Activated CD4-positive, alpha-beta T cell treated with anti-CD3 and anti-CD28 coated beads, Interleukin-2, amount 10 ng/mL, durations not matched to agents 7 days and 5 days (primary cell): ENCODE results near the gene FXYD2. TPM values are rescaled to one million over a fixed set of nuclear protein-coding genes. Genes with fewer than 3 reads are reported as not detected.

Source experiments
- CTCF ChIA-PET: fragments of 350-600 bp; sonication (Branson Sonifier 250); formaldehyde crosslinking; loops from one replicate; lab custom pipeline; 2021; ENCODE audit warnings: antibody characterized with exemption; lab: Charles Lee
- POLR2A ChIA-PET: fragments of 350-600 bp; sonication (Branson Sonifier 250); formaldehyde crosslinking; loops from one replicate; lab custom pipeline; 2021; ENCODE audit warnings: antibody characterized with exemption; lab: Charles Lee
- DNase-seq: peaks from one replicate; pipeline ENCODE4 v3.0.0-alpha.2; 2020
- H3K27ac Mint-ChIP-seq: one replicate; pipeline ENCODE4 v1.8.0; 2021; ENCODE audit warnings: mild to moderate bottlenecking, moderate library complexity, mixed read lengths
- H3K27me3 Mint-ChIP-seq: one replicate; pipeline ENCODE4 v1.8.0; 2021; ENCODE audit warnings: mixed read lengths
- H3K36me3 Mint-ChIP-seq: one replicate; pipeline ENCODE4 v1.8.0; 2021; ENCODE audit warnings: low read depth, mixed read lengths
- H3K4me1 Mint-ChIP-seq: one replicate; pipeline ENCODE4 v1.8.0; 2021; ENCODE audit warnings: mixed read lengths
- H3K4me3 Mint-ChIP-seq: one replicate; pipeline ENCODE4 v1.8.0; 2021; ENCODE audit warnings: mild to moderate bottlenecking, moderate library complexity, mixed read lengths
- H3K9me3 Mint-ChIP-seq: one replicate; pipeline ENCODE4 v1.8.0; 2021; ENCODE audit warnings: mixed read lengths
- total RNA-seq, 2 experiments: library from RNA; stranded (reverse); gene quantifications; one replicate each; pipeline ENCODE4 v1.2.3, GENCODE V29; 2021

The FXYD2 gene
- total RNA-seq = 1 to 10 TPM in 1 of 2 experiments, under 1 TPM in 1; 0.97 to 1.3 TPM

DNA sequence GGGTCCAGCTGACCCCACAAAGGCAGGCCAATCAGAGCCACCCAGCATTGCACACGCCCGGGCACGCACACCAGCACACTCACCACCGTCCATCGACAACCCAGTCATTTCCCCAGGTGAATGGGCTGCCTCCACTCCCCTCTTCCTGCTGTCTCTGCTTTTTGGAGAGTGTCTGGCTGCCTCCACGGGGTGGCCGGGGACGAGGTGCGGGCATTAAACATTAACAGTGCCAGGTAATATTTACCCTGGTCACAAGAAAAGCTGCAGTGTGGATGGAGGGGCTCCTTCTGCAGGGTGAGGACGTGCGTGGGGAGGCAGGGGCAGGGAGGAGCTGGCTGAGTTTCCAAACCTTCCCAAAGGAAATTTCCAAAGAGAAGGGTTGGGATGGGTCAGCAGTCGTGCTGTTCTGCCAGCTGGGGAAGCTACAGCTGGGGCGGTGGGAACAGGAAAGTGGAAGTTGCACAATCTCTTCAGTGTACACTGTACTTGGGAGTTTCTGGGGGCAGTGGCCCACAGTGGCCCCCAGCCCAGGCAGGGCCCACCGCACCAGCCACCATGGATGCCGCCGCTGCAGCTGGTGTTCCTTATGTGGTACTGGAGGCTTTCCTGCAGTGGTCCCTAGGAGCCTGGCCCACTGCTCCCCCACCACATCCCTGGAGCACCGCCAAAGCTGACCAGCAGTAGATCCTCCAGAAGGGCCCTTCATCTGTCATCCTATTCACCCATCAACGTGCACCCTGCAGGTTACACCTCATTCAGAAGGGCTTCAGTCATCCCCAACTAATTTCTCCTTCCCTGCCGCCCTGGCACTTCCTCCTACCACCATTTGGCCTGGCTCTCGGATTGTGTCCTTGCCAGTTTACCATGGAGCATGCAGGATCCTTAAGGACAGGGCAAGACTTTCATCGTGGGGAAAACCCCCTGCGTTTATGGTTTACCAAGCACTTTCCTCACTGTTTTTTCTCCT lies at the start of gene FXYD2:
FXYD2 (minus strand) TSS at position 174 of the 967 bp plus-strand sequence; CDS start at position 108, 66 bp downstream.
- ChIA-PET CTCF (interaction anchor here (0.6 to 4.8 kb wide), 8 partner anchors 8 to 230 kb away, joined by 3 to 48 read pairs (median 14); no protein-coding TSS in a partner anchor), POLR2A (interaction anchor here (1.1 kb wide), 1 partner anchor 9 kb away, joined by 5 read pairs; no protein-coding TSS in a partner anchor)
- peaks cover 56% of the 10 kb centered on the region for H3K4me1 Mint-ChIP-seq
- no peaks in the 10 kb centered on the region for H3K27me3 Mint-ChIP-seq
- H3K4me3 Mint-ChIP-seq = no peak within 1 kb of the TSS
- no peaks in the 10 kb centered on the region for H3K9me3 Mint-ChIP-seq
- no peaks in the 10 kb centered on the region for H3K36me3 Mint-ChIP-seq
- no peak for DNase-seq
- H3K27ac Mint-ChIP-seq = peak within 1 kb of the TSS; percentile 60

DNA sequence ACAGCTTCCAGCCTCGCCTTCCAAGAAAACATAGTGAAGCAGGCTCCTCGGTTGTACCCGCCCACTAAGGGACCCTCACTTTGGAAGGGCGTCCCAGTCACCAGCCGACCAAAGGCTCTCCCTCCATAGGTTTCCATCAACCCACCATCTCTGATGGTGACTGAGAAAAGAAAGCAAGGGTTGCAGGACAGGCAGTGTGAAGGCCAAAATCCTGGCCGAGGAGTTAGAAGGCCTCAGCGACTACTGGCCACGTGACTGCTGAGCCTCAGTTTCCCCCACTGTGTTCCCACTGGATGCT lies 49.2 kb upstream of the FXYD2 start:
- ChIA-PET POLR2A (no interaction called here), CTCF (no interaction called here)
- Mint-ChIP-seq H3K27me3 (peaks cover 44% of the 10 kb centered on the region), H3K36me3 (no peaks in the 10 kb centered on the region), H3K4me3 (no peak overlapping the region), H3K9me3 (no peaks in the 10 kb centered on the region), H3K4me1 (peaks cover 40% of the 10 kb centered on the region), H3K27ac (no peak overlapping the region)
- no peak for DNase-seq

DNA sequence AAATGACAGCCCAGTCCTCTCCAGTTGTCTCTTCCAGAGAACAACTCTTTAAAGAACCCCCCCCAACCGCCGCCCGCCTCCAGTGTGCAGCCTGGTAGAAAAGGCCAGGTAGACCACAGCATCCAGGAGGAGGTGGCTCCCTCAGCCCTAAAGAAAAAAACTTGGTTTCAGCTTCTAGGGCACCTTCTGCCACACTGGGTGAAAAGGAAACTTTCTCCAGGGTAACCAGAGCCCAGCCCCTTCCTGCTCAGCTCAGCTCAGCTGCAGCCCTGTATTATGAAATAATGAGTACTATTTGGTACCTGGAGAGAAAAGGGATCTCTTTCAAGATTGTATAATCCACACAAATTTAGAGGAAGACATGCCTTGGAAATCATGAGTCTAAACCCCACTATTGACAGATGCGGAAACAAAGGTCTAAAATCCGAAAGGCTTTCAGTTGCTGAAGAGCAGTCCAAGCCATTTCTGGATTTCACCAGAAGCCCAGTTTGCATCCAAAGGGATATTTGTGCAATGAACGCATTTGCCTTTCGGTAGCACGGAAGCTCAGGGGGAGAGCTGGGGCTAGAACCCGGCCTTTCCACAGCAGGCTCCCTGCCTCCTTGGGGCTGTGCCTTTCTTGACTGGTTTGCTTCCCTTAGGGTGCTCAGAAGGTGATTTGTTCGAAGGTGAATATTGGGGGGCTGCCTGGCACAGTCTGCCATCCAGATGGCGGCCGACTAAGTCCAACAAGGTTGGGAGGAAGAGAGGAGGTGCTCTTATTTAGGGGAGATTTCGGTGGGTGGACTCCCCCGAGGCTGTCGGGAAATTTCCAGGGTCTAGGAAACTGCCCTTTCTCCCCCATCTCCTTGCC lies 48.7 kb upstream of the FXYD2 start:
- peak; percentile 41 for DNase-seq
- Mint-ChIP-seq H3K27ac (no peak overlapping the region), H3K9me3 (no peaks in the 10 kb centered on the region), H3K4me3 (peak overlapping the region; percentile 12), H3K36me3 (no peaks in the 10 kb centered on the region), H3K4me1 (peaks cover 40% of the 10 kb centered on the region), H3K27me3 (peaks cover 38% of the 10 kb centered on the region)
- CTCF ChIA-PET = interaction anchor here (1.0 kb wide), 1 partner anchor 14 kb away, joined by 5 read pairs; no protein-coding TSS in a partner anchor
- POLR2A ChIA-PET = no interaction called here

DNA sequence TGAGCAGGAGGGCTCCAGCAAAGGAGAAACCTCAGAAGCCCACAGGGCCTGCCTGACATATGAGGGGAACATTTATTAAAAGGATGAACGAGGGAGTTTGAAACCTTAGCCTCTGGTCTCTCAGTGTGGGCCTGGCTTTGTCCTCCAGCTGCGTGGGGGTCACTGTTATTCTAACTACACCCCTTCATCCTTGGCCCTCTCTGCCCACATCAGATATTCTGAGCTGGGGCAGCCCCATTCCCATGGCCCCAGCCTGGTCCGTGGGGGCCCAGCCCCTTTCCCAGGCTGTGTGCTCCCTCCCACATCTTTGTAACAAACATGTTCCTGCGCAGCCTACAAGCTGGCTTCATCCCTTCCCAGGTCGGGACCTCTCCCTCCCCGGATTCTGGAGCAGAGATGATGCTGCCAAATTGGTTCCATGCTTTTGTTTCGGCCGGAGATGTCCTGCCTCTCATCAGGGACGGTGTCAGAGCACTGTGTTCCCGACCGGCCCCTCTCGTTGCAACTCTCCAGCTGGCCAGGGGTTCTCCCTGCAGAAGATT lies 47.9 kb upstream of the FXYD2 start:
- H3K27me3 Mint-ChIP-seq = peaks cover 32% of the 10 kb centered on the region
- H3K4me1 Mint-ChIP-seq = peaks cover 40% of the 10 kb centered on the region
- DNase-seq = no peak
- H3K36me3 Mint-ChIP-seq = no peaks in the 10 kb centered on the region
- H3K4me3 Mint-ChIP-seq = no peak overlapping the region
- H3K9me3 Mint-ChIP-seq = no peaks in the 10 kb centered on the region
- no peak overlapping the region for H3K27ac Mint-ChIP-seq
- ChIA-PET CTCF (interaction anchor here (1.0 to 1.4 kb wide), 2 partner anchors 13 to 19 kb away, joined by 3 to 5 read pairs; no protein-coding TSS in a partner anchor), POLR2A (no interaction called here)

DNA sequence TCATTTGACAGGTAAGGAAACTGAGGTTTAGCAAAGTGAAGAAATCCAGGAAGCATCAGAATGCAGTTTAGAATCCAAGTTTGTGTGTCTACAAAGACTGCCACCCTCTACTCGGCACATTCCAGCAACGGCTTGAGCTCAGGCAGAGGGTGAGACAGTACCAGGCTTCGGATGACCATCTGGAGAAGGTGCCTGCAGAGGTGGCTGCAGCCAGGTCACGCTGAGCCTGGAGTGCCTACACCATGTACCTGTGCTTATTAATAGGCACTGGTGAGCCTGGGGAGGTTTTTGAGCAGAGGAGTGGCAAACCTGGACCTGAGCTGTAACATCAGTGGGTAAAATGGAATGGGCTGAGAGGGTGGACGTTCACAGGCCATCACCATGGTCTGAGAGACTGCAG lies 47.2 kb upstream of the FXYD2 start:
- H3K27ac Mint-ChIP-seq = no peak overlapping the region
- H3K4me3 Mint-ChIP-seq = no peak overlapping the region
- H3K4me1 Mint-ChIP-seq = peaks cover 38% of the 10 kb centered on the region
- ChIA-PET POLR2A (no interaction called here), CTCF (interaction anchor here (1.0 to 1.4 kb wide), 2 partner anchors 12 to 19 kb away, joined by 3 to 5 read pairs; no protein-coding TSS in a partner anchor)
- no peaks in the 10 kb centered on the region for H3K9me3 Mint-ChIP-seq
- H3K36me3 Mint-ChIP-seq = no peaks in the 10 kb centered on the region
- H3K27me3 Mint-ChIP-seq = peaks cover 28% of the 10 kb centered on the region
- DNase-seq = no peak

DNA sequence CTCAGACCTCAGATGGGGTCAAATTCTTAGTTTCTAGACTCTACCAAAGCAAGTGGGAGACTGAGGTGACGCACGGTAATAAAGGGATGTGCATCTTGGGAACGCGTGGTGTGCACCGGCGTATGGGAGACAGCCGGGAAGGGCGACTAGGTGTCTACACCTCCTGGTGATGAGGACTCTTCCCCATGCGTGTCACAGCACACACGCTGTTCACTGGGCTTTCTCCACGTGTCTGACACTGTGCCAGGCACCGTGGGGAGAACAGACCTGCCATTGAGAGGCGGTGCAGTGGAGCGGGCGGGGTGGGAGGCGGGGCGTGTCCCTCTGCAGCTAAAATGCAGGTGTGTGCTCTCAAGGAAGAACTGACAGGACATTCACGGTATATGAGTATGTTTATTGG lies 46.6 kb upstream of the FXYD2 start:
- Mint-ChIP-seq H3K27ac (no peak overlapping the region), H3K9me3 (no peaks in the 10 kb centered on the region), H3K27me3 (peaks cover 25% of the 10 kb centered on the region), H3K4me1 (peaks cover 35% of the 10 kb centered on the region), H3K36me3 (no peaks in the 10 kb centered on the region), H3K4me3 (no peak overlapping the region)
- ChIA-PET POLR2A (no interaction called here), CTCF (interaction anchor here (1.4 kb wide), 1 partner anchor 18 kb away, joined by 3 read pairs; no protein-coding TSS in a partner anchor)
- DNase-seq = no peak

DNA sequence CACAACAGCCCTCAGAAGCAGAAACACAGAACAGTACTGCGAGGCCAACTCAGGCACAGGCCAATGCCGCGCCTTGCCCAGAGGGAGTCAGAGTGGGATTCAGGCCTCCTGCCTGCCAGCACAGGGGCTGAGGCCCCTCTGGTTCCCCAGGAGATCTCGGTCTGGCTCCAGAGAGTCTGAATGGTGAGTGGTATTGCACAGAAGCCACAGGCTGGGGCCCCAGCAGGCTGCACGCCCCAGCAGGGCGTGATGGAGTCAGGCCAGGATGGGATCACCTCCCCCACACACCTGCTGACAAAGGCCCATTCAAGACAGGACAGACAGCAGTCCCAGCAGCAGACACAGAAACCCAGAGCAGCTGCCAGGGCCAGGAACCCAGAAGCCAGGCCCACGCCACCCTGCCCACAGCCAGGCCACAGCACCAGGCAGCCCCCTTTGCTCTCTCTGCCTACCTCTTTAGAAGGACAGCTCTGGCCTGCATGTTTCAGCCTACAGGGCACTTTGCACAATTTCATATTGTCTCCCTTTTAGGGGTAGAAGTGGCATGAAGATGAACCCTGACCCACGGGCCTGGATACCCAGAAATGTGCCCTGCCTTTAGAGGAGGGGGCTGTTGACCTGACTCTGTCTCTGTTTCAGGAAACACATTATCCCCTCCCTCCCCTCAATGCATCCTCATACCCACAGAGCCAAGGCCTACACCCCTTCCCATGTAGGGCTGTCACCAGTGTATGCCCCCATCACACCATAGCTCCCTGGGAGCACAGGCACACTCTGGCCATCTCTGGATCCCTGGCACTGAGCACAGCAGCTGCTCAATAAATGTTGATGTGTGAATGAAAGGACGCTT lies 45.8 kb upstream of the FXYD2 start:
- no peak overlapping the region for H3K4me3 Mint-ChIP-seq
- H3K4me1 Mint-ChIP-seq = peaks cover 28% of the 10 kb centered on the region
- H3K9me3 Mint-ChIP-seq = no peaks in the 10 kb centered on the region
- no peak overlapping the region for H3K27ac Mint-ChIP-seq
- POLR2A ChIA-PET = no interaction called here
- no peaks in the 10 kb centered on the region for H3K36me3 Mint-ChIP-seq
- H3K27me3 Mint-ChIP-seq = peaks cover 16% of the 10 kb centered on the region
- CTCF ChIA-PET = no interaction called here
- no peak for DNase-seq

DNA sequence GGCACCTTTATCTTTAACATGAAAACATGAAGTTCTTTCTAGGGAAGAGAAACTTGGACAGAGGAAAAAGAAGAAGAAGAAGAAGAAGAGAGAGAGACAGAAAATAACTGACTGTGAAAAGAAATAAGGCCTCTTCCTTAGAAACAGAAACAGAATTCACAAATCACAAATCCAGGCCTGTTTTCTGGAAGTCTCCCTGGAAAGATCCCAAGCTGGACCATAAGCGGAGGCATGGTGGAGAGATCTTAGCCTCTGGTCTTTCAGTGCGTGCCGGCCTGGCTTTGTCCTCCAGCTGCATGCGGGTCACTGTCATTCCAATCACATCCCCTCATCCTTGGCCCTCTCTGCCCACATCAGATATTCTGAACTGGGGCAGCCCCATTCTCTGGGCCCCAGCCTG lies 45.1 kb upstream of the FXYD2 start:
- CTCF ChIA-PET = no interaction called here
- Mint-ChIP-seq H3K4me3 (no peak overlapping the region), H3K4me1 (peaks cover 23% of the 10 kb centered on the region), H3K9me3 (no peaks in the 10 kb centered on the region), H3K27me3 (peaks cover 11% of the 10 kb centered on the region), H3K27ac (no peak overlapping the region), H3K36me3 (no peaks in the 10 kb centered on the region)
- DNase-seq = no peak
- POLR2A ChIA-PET = no interaction called here

DNA sequence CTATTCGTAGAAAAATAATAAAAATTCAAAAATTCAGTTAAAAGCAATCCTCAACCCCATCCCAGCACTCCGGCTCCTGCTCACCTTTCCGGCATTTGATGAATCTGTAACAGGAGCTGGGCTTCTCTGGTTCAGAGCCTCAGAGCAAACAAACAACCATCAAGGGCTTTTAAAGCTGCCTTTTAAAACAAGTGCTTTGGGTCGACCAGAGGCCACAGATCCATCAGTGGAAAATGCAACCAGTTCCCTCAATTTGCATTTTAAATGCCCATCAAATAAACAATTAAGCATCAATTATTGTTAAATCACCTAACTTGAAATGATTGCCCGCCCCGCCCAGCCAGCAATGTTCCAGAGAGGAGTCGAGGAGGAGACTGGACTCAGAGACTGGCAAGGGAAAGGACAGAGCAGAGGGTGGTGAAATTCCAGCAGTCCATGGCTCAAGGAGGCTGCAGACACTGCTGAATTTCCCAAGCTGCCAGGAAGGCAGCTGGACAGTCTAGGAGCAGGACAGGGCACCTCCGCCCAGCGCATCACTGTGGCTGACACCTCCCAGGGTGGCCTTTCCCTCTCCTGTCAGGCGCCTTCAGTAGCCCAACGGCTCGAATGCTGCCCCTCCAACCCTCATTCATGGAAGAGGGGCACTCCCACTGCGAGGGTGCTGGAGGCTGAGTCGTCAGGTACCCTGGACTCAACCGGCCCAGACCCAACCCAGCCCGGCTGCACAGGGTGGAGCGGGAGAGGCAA lies 44.4 kb upstream of the FXYD2 start:
- POLR2A ChIA-PET = no interaction called here
- CTCF ChIA-PET = no interaction called here
- H3K27me3 Mint-ChIP-seq = peaks cover 9% of the 10 kb centered on the region
- DNase-seq = no peak
- H3K4me1 Mint-ChIP-seq = peaks cover 17% of the 10 kb centered on the region
- H3K9me3 Mint-ChIP-seq = no peaks in the 10 kb centered on the region
- no peak overlapping the region for H3K27ac Mint-ChIP-seq
- H3K36me3 Mint-ChIP-seq = no peaks in the 10 kb centered on the region
- H3K4me3 Mint-ChIP-seq = no peak overlapping the region

DNA sequence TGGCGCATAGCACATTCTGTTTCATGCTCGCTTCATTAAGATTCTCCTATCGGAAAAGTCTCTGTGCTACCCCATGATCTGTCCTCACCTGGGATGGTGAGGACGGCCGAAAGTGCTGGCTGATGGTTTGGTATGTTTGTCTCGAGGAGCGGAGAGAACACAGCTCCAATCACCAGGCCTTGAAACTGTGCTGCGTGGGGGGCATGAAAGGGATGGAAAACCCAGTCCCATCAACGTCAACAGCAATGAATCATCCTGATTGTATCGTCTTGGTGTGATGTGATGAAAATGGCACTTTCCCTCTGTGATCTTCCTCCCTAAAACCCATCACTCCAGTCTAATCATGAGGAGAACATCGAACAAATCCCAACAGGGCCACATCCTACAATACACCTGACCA lies 43.5 kb upstream of the FXYD2 start:
- H3K36me3 Mint-ChIP-seq = no peaks in the 10 kb centered on the region
- DNase-seq = no peak
- H3K4me1 Mint-ChIP-seq = peaks cover 9% of the 10 kb centered on the region
- H3K4me3 Mint-ChIP-seq = no peak overlapping the region
- peaks cover 11% of the 10 kb centered on the region for H3K27me3 Mint-ChIP-seq
- no peak overlapping the region for H3K27ac Mint-ChIP-seq
- no peaks in the 10 kb centered on the region for H3K9me3 Mint-ChIP-seq
- ChIA-PET CTCF (interaction anchor here (1.0 kb wide), 1 partner anchor 46 kb away, joined by 3 read pairs; no protein-coding TSS in a partner anchor), POLR2A (no interaction called here)

DNA sequence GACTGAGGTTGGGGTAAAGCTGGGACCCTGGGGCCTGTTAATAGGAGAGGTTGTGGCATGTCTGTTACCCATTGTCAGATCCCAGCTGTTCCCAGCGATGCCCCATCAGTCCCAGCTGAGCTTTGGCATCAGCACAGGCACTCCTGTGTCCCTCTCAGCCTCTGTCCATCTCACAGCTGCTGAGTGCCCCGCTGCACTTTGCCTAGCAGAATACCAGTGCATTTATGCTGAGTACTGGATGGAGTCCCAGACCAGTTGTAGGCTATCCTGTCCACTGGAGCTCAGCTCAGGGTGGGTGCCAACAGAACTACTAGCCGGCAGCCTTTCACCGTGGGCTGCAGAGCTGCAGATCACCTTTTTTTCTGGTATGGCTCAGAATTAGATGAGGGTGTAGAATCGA lies 42.0 kb upstream of the FXYD2 start:
- Mint-ChIP-seq H3K36me3 (no peaks in the 10 kb centered on the region), H3K27ac (no peak overlapping the region), H3K9me3 (no peaks in the 10 kb centered on the region), H3K4me3 (no peak overlapping the region), H3K4me1 (peaks cover 5% of the 10 kb centered on the region), H3K27me3 (peaks cover 9% of the 10 kb centered on the region)
- ChIA-PET POLR2A (no interaction called here), CTCF (interaction anchor here (0.6 kb wide), 1 partner anchor 262 kb away, joined by 4 read pairs; no protein-coding TSS in a partner anchor)
- no peak for DNase-seq
